Activated CD8-positive, alpha-beta memory T cell treated with anti-CD3 and anti-CD28 coated beads for 1 hour (primary cell): Measurements from ENCODE around the gene GRM4.

Experiments
- DNase-seq, 2 donors: peaks; one replicate each; pipeline ENCODE4 v3.0.0-alpha.2; 2020; ENCODE audit warnings: low read depth in 1 of 2; ENCODE audit errors: extremely low read depth in 1 of 2

GRM4 gene

GRCh38 chr6:33999567-33999966 lies 146.3 kb downstream of the GRM4 start:
- no peak for DNase-seq

DNA sequence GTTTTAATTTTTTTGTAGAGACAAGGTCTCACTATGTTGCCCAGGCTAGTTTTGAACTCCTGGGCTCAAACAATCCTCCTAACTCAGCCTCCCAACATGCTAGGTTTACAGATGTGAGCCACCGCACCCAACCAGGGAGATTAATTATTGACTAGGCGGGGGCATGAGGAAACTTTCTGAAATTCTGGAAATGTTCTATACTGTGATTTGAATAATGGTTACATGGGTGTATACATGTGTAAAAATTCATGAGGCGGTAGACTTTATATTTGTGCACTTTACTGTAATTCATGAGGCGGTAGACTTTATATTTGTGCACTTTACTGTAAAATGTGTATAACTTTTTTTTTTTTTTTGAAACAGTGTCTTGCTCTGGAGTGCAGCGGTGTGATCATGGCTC lies 147.2 kb downstream of the GRM4 start:
- no peak for DNase-seq

- DNase-seq: no peak
Measured at GRCh38 chr6:33997265-33997664, 148.6 kb downstream of the GRM4 start.

DNA sequence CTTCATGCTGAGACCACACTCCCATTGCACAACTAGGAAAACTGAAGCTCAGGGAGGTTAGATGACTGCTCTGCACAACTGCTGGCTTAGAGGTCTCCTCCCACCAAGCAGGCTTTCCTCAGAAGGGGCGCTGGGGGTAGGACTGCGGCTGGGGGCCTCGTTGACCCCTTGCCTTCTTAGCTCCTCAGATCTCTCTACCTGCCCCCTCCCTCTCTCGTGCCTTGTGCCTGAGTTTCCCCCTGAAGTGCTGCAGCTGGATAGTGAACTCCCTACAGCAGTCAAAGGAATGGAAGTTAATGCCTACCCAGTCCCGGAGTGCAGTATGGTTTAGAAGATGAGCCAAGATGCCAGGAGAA lies 149.8 kb downstream of the GRM4 start:
- no peak for DNase-seq

- no peak for DNase-seq
Measured at GRCh38 chr6:33995309-33996119, 150.4 kb downstream of the GRM4 start.

DNA sequence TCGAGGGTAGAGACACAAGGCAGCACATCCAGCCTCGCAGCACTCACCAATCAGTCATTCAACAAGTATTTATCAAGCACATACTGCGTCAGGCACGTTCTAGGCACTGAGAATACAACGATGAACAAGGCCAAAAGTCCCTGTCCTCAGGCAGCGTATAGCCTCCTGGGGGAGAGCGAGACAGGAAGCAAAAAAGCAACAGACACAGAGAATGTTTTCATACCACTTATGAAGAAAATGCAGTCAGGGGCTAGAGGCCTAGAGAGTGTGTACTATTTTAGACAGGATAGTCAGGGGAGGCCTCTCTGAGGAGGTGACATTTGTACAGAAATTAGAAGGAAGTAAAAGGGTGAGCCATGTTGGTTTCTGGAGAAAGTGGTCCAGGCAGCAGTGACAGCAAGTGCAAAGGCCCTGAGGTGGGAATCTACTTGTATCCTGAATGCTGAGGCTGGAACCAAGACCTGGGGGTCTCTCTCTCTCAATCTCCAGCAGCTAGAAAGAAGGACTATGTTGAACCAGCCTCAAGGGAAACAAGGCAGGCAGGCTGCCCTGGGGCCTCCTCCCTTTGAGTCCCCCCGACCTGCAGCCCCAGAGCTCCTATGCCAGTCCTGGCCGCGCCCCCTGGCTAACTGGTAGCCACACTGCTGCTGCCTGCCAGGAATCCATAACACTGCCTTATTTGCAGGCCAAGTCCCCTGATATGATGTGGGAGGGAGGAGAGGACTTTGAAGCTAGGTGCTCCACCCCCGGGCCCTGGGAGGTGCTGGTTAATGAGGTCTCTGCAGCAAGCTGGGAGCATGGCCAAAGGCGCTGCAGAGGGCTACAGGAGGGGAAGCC lies 151.2 kb downstream of the GRM4 start:
- no peak for DNase-seq

GRCh38 chr6:33993653-33994471 lies 152.0 kb downstream of the GRM4 start:
- no peak for DNase-seq

- no peak for DNase-seq
Measured at GRCh38 chr6:33993091-33993490, 152.8 kb downstream of the GRM4 start.

- DNase-seq: no peak
Measured at GRCh38 chr6:33992191-33992590, 153.7 kb downstream of the GRM4 start.

DNA sequence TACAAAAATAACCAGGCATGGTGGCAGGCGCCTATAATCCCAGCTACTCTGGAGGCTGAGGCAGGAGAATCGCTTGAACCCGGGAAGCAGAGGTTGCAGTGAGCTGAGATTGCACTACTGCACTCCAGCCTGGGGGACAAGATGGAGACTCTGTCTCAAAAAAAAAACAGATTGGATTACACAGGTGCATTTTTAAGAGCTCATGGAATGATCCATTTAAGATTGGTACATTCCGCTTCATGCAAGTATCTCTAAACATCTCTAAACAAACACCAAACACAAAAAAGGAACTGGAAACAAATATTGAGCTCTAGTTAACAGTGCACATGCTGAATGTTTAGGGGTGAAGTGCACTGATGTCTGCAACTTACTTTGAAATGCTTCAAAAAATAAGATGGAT lies 154.3 kb downstream of the GRM4 start:
- DNase-seq: no peak

GRCh38 chr6:33990061-33990541 lies 155.8 kb downstream of the GRM4 start:
- no peak for DNase-seq

DNA sequence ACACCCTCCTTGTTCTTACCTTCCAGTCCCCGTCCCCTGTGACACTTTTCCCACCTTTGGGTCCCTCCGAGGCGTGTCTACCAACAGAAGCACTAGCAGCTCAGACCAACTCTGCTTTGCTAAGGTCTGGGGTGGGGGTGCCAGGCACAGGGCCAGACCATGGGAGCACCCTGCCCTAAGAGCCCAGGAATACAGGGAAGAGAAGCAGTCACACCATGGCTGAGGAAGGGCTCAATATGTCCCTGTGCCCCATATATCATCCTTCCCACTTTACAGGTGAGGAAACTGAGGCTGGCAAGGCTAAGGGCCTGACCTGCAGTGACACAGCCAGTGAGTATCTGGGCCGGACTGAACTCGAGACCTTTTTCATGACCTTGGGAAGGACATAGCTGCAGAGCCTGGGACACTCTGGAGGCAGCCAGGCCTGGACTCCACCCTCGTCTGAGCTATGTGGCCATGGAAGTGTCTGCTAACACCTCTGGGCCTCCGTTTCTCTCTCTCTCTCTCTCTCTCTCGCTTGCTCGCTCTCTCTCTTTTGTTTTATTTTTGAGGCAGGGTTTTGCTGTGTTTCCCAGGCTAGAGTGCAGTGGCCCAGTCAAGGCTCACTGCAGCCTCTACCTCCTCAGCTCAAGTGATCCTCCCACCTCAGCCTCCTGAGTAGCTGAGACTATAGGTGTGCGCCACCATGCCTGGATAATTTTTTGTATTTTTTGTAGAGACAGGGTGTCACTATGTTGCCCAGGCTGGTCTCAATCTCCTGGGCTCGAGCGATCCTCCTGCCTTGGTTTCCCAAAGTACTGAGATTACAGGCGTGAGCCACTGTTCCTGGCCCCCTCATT lies 156.7 kb downstream of the GRM4 start:
- no peak for DNase-seq

- no peak for DNase-seq
Measured at GRCh38 chr6:33988121-33989015, 157.5 kb downstream of the GRM4 start.

DNA sequence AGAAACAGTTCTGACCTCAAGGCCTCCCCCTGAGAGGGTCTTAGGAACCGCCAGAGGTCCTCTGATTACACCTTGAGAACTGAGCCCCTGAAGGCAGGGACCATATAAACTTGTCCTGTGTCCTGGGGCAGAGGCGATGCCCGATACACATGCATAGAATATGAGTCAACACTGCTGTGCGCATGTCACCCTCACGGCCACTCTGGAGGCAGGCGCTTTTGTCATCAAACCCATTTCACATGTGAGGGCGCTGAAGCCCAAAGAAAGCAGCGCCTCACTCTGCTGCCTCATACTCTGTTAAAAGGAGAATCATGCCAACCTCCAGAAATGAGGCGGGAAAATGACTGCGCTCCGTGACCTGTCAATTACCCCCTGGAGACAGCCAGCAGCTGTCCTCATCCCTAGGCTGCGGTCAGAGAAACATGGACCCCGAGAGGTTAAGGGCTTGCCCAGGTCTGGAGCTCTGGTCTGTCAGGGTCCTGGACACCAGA lies 158.3 kb downstream of the GRM4 start:
- no peak for DNase-seq

DNA sequence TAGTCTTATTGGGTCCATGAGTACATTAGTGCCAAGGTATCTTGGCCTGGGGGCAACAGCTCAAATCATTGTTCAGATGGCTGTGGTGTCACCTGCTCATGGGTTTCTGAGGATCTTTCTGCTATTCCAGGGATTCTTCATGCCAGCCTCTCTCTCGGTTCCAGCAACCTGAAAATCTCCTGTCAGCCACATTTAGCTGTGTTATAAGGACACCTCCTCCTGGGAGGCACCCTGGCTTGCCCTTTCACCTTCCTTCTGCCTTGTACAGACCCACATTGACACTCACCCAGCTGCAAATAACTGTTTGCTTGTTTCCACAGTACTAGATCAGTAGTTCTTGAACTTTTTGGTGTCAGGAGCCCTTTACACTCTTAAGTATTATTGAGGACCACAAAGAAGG lies 159.9 kb downstream of the GRM4 start:
- DNase-seq: no peak

GRCh38 chr6:33985313-33985751 lies 160.6 kb downstream of the GRM4 start:
- no peak for DNase-seq

DNA sequence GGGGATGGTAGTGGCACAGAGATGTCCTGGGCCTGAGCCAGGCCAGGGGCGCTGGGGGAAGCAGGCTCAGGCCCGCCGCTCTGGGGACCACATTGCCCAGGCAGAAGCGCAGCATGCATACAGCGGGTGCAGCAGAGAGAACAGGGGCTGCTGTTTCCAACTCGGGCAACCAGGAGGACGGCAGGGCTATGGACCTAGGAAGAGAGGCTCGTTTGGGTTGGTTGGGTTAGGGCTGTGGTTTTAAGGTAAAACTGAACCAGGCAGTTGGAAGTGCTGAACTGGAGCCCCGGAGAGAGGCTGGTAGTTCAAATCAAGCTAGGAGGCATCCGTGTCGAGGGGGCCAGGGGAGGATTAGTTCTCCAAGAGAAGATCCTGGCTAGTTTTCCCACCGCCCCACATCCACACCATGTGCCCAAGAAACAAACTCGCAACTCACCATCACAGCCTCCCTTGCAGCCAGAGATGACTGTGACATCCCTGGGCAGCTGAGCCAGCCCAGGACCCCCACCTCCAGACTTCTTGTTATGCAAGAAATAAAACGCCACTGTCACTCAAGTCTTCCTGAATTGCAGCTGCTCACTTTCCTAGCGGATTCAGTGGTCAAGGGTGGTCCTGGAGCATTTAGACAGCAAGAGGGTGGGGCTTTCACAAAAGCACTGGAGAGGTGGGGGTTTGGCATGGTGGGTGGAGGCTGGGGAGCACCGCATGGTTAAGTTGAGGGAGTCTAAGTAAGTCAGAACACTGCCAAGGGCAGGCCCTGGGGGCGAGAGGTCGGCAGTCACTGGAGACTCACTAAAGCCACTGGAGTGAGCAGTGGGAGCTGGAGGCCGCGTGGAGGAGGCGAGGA lies 161.2 kb downstream of the GRM4 start:
- no peak for DNase-seq
